HG03108 (cell line): ENCODE results near the gene KLF5.

ENCODE experiments used
- ATAC-seq: cut with Tn5 transposase; IDR thresholded peaks from one replicate; pipeline ENCODE4 v1.9.1; 2021; ENCODE audit warnings: moderate library complexity; ENCODE audit not compliant: unreplicated experiment

KLF5 gene

GRCh38 chr13:73059460-73060250, 850 bp downstream of the KLF5 start:
- peak; percentile 37 for ATAC-seq

GRCh38 chr13:73060251-73061160, 1.7 kb downstream of the KLF5 start:
- no peak for ATAC-seq

- no peak for ATAC-seq
These were observed 2.7 kb downstream of the KLF5 start for GRCh38 chr13:73061473-73061872.

- no peak for ATAC-seq
These were observed 3.1 kb downstream of the KLF5 start for GRCh38 chr13:73061876-73062275.

- ATAC-seq: no peak
These were observed 3.7 kb downstream of the KLF5 start for GRCh38 chr13:73062468-73062867.

- ATAC-seq: no peak
These were observed 4.4 kb downstream of the KLF5 start for GRCh38 chr13:73063166-73063565.

- no peak for ATAC-seq
These were observed 6.2 kb downstream of the KLF5 start for GRCh38 chr13:73065036-73065435.

- no peak for ATAC-seq
These were observed 7.0 kb downstream of the KLF5 start for GRCh38 chr13:73065665-73066340.

- ATAC-seq: no peak
These were observed 10.5 kb downstream of the KLF5 start for GRCh38 chr13:73069206-73069805.

- no peak for ATAC-seq
These were observed 11.8 kb downstream of the KLF5 start for GRCh38 chr13:73070451-73071098.

- no peak for ATAC-seq
These were observed 13.6 kb downstream of the KLF5 start for GRCh38 chr13:73072239-73072900.

GRCh38 chr13:73073050-73073449, 14.2 kb downstream of the KLF5 start:
- no peak for ATAC-seq

- ATAC-seq: no peak
These were observed 15.2 kb downstream of the KLF5 start for GRCh38 chr13:73074014-73074413.

- ATAC-seq: no peak
These were observed 16.1 kb downstream of the KLF5 start for GRCh38 chr13:73074926-73075325.

- no peak for ATAC-seq
These were observed 16.7 kb downstream of the KLF5 start for GRCh38 chr13:73075546-73075945.

GRCh38 chr13:73075954-73076353, 17.1 kb downstream of the KLF5 start:
- no peak for ATAC-seq

- no peak for ATAC-seq
These were observed 19.1 kb downstream of the KLF5 start for GRCh38 chr13:73077865-73078264.

- ATAC-seq: no peak
These were observed 20.6 kb downstream of the KLF5 start for GRCh38 chr13:73079359-73079758.

GRCh38 chr13:73081256-73081915, 22.6 kb downstream of the KLF5 start:
- no peak for ATAC-seq
